IPS-NIHi7 (cell line): ENCODE measurements around the gene SLC9A3.
"Not testable (repeated sequence)": the region's sequence is repeated elsewhere in the genome, so short reads cannot be mapped to it uniquely, and the experiment has no call there.

Experiments used
- DNase-seq: peaks from one replicate; pipeline ENCODE4 v3.0.0; 2012; ENCODE audit warnings: mixed read lengths; ENCODE audit errors: extremely low spot score

Gene SLC9A3

DNA sequence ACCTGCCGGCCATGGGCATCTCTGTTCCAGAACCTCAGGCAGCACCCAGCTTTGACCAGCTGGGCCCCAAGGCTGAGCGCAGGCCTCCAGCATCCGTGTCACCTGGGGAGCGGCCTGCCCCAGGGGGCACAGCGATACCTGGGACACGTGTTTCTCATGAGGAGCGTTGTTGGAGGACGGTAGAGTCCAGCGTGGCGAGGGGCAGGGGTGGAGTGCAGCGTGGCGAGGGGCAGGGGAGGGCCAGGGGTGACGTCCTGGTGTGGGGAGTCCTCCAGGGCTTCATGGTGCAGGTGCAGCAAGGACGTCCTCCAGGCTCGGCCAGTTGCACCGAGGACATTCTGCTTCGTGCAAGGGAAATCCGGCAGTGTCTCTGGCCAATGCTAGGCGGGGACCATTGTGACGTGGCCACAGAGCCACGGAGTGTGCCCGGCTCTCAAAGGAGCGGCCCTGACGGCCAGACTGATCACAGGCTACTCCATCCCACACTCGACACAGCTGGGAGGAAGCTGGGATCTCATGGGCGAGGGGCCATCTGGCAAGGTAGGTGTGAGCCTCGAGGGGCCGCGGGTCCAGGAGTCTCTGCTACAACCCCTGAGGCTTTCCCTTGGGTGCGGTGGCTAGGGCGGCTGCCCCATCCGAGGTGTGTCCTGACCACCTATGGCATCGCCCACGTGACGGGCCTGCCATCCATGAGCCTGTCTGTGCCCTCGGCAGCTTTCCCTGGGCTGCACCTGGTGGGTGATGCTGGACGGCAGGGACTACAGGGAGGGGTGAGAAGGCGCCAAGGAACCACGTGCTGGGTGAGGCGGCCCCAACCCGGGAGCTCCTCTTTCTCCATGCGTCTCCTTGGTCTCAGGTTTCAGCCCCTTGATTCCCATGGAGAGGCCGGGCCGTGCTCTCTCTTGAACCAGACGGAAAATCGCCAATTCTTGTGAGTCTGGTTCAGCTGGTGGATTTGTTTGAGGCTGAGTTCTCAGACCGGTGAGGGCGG lies 33.8 kb downstream of the SLC9A3 start:
- DNase-seq: no peak

DNA sequence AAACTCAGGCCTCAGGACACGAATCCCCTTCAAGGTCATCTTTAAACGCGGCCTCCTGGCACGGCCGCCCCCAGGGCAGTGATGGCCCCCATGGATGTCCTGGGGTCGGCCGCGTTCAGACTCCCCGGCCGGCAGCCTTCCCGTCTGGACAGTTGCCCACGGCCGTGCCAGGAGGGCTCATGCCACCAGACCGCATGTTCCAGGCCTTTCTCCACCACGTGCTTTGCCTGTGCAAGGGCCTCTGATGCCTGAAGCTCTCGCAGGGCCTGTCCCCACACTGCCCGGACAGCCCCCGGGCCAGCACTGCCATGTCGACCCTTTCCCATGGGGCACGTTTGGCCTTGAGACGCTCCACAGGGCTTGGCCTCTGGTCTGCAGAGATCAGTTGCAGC lies 34.6 kb downstream of the SLC9A3 start:
- no peak for DNase-seq

DNA sequence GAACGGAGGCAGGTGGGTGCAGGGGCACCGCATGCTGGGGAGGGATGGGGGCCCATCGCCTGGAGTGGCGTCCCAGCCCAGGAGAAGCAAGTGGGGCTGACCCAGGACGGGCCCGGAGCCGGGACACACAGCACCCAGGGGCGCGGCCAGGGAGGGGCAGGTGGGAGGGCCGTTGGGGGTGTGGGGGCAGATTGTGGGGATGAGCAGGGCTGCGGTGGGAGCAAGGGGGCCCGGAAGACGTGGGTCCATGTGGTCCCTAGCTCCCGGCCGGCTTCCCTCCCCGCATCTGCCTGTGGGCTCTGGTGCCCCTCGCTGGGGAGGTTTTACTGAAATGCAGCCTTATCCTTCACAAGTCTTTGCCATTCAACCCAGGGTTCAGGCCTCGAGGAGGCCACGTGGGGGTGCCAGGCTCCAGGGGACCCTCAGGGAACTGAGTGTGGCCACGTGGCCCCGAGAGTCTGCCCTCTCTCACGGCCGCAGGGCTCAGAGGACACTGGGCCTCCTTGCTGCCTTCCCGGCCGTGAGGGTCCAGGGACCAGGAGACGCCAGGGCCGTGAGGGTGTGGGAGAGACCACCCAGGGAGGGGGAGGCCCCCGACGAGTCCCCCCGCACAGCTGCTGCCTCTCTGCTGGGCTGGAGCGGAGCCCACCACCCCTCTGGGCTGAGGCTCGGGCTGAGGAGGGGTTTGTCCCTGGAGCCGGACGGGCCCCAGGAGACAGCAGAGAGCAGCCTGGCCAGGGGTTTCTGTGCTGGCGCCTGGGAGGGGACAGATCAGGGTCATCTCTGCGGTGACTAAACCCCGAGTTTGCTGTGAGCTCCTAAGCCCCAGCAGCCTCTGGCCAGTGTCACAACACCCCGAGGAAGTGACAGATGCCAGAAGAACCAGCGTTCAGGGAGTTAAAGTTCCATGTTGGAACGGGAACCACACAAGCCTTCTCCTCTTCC lies 35.2 kb downstream of the SLC9A3 start:
- DNase-seq: no peak

DNA sequence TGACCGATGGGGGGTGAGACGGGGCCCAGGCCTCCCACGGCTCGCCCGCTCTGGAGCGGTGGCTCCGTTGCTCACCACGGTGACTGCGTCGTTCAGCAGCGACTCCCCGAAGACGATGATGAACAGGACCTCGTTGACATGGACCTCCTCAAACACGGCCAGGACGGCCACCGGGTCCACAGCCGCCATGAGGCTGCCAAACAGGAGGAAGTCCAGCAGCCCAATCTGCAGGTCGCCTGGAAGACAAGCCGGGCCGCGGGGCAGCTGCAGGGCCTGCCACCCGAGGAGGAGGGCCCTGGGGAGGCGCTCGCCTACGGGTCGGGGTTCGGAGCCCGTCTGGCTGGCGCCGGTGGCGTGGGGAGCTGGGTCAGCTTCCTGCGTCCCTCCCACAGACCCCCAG lies 36.0 kb downstream of the SLC9A3 start:
- DNase-seq: no peak

DNA sequence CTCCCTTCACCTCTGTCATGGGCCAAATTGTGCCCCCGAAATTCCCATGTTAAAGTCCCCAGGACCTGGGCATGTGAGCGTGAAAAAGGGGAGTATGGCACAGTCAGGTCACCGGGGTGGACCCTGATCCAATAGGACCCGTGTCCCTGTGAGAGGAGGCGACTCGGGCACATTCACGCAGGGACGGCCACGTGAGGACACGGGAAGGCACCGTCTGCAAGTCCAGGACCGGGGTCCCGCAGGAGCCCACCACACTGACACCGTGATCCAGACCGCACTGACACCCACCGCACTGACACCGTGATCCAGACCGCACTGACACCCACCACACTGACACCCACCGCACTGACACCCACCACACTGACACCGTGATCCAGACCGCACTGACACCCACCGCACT lies 37.7 kb downstream of the SLC9A3 start:
- not testable (repeated sequence) for DNase-seq

DNA sequence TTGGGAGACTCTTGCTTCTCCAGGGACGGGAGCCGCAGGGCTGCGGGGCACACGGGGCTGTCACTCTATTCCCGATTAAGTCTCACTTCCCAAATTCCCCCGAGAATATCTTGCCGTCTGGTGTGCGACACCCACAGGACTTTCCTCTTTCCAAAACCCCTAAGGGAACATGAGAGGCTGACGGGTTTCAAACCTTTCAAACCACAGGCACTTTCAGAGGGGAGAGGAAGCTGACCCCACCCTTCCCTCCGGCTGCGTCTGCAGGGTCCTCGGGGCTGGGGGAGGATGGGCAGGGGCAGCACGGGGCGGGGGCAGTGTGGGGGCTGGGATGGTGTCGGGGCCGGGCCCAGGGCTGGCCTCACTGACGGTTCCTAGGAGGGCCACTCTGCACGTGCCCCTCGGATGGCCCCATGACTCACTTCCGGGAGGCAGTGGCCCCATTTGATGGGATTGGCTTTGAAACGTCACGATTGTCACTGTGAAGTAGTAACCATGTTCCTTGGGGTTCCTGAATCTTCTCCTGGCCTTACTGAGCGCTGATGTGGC lies 38.2 kb downstream of the SLC9A3 start:
- no peak for DNase-seq

DNA sequence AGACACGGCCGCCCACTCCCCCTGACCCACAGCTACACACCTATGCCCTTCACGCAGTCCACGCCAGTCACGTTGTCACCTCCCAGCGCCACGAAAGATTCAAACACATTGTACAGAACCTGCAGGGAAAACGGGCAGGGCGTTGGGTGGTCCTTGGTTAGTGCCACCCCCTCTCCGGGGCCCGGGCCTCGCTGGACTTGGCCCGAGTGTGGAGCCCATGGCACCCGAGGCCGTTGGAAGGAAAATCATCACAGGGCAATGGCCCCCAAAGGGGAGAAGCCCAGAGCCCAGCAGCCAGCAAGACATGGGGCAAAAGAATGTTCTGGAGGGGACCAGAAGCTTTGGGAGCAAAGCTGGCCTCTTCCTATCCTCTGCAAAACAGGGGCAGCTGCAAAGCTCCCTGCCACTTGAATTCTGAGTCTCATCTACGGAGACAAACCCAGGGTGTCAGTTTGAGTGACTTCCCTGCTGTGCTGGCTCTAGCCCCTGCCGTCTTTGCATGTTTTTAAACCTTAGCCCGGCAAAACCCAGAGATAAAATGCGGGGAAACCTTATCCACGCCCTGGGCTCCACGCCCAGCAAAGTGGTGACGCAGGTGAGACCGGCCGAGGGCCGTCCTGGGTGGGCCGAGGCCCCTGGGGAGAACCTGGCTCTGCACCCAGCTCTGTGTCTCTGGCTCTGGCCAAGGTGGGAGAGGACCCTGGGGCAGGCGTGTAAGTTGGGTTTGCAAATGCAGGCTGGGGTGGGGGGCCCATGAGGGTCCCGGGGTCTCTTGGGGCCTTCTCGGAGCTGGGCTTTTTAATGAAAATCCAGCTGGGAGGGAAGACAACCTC lies 38.9 kb downstream of the SLC9A3 start:
- DNase-seq: no peak

DNA sequence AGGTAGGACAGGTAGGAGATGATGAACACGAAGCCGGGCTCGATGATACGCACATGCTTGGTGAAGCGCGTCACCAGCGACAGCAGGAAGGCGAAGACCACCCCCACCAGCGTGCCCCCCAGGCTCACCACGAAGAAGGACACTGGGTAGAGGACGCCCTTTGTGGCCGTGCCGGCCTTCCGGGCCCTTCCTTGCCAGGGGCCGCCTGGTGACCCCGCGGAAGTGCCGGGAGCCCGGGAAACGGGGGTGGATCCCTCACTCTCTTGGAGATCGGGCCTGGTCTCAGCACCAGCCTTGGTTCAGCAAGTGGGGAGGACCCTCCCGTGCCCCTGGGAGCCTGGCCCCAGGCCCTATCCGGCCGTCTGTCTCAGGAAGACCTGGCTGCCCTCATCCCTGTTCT lies 39.7 kb downstream of the SLC9A3 start:
- DNase-seq: no peak

DNA sequence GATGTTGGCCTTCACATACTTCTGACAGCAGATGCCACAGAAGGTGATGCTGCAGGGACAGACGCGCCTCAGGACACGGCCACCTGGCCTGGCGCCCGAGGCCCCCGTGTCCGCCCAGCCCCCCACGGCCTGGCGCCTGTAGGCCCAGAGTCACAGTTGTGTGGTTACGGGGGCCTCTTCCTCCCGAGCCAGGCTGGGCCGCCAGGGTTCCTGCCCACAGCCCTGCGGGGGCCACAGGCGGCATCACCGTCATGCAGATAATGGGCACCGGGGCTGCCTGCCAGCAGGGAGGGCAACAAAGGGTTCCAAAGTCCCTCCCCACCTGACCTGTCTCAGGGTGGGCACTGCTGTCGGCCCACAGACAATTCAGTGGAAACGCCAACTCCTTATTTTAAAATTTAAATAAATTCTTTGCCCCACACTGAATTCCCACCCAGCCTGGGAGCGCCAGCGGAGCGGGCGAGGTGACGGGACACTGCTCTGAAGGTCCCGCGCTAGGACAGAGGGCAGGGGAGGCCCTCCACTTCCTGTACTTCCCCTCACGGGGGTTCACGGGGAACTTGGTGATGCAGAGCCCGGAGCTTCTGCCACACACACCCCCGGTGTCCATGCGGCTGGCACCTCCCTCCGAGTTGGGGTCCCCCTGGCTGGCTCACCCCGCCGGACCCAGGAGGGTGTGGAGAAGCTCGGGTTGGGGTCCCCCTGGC lies 40.7 kb downstream of the SLC9A3 start:
- no peak for DNase-seq

DNA sequence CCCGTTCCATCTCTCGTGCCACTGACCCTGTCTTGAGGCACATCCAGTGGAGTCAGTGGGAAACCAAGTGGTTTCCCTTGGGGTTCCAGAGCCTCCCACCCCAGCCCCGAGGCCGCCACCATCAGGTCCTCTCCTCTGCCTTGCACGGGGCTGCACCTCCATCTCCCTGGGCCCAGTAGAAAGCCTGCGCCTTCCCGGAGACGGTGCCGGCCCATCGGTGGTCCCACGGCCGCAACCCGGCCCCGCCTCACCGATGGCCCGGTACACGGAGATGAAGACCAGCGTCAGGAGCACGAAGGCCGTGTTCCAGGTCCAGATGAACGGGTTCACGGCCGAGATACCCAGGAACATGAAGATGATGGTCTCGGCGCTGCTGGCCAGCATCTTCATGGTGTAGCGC lies 41.2 kb downstream of the SLC9A3 start:
- DNase-seq: no peak

DNA sequence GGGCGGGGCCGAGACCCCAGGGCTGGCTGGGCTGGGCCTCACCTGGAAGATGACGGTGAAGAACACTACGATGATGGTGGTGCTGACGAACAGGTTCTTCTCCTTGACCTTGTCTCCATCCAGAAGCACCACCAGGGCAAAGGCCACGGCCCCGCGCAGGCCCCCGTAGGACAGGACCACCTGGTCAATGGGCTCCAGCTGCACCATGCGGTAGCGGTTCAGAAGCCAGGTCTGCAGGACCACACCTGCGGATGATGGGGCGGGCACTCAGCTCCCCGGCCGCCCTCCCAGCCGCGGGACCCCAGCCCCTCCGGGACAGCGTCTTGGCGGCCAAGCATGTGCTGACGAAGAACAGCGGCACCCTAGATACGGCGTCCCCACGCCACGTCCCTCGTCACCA lies 41.7 kb downstream of the SLC9A3 start:
- DNase-seq: no peak

DNA sequence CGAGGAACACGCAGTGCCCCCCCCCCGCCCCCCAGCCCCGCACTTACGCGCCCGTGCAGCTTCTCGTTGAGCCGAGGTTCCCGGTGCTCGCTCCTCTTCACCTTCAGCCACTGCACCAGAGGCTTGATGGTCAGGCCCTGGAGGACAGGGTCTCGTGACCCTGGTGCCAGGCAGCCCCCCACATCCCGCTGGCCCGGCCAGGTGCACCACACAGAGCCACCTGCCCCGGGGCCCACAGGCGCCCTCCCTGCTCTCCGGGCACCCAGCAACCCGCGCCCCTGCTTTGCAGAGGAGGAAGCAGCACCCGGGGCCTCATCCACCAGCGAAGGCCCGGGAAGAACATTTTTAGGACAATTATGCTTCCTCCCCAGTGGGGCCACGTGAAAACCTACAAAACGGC lies 42.2 kb downstream of the SLC9A3 start:
- no peak for DNase-seq

DNA sequence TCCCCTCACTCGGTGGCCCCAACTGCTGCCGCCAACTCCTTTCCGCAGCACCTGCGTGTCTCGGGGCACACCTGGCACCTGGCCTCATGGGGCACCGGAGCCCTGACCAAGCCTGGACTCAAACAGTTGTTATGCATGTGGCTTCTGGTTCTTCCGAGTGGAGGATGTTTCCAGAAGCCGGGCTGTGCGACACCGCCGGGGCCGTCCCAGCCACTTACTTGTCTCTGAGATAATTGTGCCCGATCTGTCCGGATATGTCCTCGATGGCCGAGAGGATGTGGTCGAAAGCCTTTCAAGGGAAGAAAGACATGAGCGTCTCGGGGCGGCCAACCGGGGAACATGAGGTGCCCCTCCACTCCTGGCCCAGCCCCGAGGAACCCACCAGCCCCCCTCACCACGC lies 42.9 kb downstream of the SLC9A3 start:
- no peak for DNase-seq

DNA sequence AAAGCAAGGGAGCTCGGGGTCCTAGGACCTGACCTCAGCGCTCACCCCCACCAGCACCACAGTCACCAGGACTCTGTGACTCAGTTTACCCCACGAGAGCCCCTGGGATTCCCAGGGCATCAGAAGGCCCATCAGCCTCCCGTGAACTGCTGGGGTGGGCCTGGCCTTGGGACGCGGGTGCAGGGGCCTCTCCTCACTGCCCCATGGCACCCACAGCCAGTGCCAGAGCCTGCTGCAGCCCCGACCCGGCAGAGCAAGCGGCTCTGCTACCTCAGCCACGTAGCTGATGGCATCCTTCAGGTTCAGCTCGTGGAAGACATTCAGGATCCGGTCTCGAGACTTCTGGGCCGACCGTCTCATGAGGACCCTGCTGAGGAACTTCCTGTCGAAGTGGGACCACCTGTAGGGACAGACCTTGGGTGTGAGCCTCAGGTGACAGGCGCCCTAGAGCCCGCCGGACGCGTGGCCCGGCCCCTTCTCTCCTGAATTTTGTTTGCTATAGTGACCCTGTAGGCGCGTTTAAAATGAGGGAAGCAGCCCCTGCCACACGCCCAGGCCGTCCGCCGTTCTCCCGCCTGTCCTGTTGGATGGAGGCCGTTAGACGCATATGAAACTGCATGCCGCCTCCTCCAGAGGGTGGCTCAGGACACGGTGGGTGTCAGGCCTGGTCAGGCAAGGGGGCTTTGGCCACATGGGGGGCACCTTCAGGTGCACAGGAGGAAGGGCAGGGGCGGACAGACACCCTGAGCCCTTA lies 44.5 kb downstream of the SLC9A3 start:
- DNase-seq: no peak

DNA sequence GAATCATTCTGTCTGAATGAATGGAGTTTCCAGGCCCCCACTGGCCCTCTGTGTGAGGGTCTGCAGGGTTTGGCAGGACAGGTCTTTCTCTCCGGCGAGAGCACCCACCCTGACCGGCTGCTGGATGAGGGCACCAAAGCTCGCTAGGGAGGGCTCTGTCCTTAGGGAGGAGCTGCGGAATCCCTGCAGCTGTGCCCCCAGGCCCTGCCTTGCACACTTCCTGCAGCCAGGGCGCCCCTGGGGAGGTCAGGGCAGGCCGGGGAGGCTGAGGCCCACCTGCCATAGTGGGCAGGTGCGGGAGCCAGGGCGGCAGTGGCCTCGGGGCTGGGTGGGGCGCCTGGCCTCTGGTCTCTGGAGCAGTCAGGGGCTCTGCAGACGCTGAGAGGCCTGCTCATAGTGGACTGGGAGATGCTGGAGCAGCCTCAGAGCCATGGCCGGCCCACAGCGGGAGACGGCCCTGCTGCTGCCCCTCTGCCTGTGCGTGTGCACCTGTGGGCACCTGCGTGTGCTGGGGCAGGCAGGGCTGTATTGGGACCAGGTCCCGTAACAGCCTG lies 45.2 kb downstream of the SLC9A3 start:
- no peak for DNase-seq

DNA sequence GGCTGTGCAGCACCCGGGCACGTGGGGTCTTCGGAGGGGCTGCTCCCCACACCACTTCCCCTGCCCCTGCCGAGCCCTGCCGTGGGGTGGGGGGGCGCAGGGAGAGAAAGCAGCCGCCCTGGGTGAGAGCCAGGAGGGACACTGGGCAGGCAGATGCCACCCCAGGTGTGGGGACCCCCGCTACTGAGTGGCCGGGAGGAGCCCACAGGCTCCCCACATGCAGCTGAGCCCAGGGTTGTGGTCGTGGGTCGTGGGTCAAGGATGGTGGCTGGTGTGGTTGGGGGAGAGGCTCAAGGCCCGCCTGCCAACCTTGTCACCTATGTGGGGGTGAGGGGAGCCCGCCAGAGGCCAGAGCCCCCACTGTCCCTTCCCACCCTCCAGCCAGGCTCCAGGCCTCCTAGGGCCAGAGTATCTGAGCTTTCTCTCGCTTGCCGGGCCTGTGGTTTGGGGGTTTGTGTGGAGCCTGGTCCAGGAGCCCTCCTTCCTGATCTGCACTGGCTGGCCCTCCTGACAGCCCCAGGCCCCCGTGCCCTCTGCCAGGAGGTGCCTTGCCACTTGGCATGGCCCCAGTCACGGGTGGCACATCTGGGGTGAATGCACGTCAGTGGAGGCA lies 45.8 kb downstream of the SLC9A3 start:
- no peak for DNase-seq

DNA sequence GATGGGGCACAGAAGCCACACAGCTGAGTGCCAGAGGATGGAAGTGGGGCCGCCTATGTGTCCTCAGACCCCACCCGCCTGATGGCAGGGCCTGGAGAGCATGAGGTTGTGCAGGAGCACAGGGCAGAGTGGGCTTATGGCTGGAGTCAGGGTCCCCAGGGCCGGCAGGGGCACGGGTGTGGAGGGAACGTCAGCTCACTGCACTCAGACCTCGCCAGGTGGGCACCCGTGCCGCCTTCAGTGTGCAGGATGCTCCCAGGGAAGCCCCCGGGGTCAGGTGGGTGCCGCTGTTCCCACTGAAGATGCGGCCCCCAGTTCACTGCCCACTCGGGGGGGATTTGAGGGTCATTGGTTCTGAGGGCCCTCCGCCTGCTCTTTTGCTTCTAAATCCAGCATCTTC lies 46.4 kb downstream of the SLC9A3 start:
- DNase-seq: no peak

DNA sequence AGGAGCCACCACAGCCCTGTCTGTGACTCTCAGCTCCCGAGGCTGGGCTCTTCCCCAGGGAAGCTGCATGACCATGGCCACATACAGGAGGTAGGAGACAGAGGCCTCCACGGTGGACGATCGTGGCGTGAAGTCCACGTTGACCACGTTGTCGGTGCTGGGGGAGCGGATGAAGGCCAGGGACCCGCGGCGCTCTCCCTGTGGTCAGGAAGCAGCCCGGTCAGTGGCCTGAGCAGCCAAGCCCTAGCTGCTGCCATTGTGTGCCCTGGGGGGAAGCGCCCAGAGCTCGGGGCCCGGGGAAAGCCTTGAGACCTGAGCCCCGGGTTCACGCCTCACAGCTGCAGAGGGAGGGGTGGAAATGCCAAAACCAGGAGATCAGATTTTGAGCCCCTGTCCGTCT lies 47.0 kb downstream of the SLC9A3 start:
- no peak for DNase-seq

DNA sequence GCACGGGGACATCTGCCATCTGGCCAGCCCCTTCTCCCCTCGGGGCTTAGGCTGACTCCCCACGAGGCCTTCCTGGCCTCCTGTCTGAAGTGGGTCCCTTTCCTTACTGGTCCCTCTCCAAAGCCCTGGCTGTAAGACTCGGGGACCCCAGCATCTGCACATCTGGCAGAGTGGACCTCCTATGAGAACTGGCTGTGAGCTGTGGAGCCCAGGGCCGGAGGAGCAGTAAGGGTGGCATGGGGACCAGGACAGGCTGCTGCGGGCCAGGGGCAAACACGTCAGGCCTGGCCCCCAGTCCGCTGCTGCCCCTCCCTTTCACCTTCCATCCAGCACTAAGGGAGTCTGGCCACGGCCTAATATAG lies 47.5 kb downstream of the SLC9A3 start:
- no peak for DNase-seq
